ENCODE results near the gene GPX2. TPM values are rescaled to one million over a fixed set of nuclear protein-coding genes. Genes with fewer than 3 reads are reported as not detected.

Gene GPX2
- total RNA-seq, 2 donors from 2014 or later, result 489 to 682 TPM

- H3K36me3 ChIP-seq, result no peaks in the 10 kb centered on the region
- no peak overlapping the region for H3K27ac ChIP-seq
- no peaks in the 10 kb centered on the region for H3K9me3 ChIP-seq
- no peak overlapping the region for H3K4me3 ChIP-seq
- H3K27me3 ChIP-seq, result no peaks in the 10 kb centered on the region
- no peak overlapping the region for H3K9ac ChIP-seq (ENCODE audit: low read depth in 2 of 2, low read length in 2 of 2)
- no peak for TF ChIP-seq CTCF (IDR thresholded peaks at IDR 0.05)
- intact Hi-C loops (cut with DNase I), result no loop called here
- no peak for DNase-seq
- H3K4me1 ChIP-seq, result no peaks in the 10 kb centered on the region
Observed at GRCh38 chr14:64953661-64954060, 11.1 kb upstream of the GPX2 start.

GRCh38 chr14:64953310-64953654, 10.7 kb upstream of the GPX2 start:
- Histone ChIP-seq H3K4me1 (no peaks in the 10 kb centered on the region), H3K9ac (ENCODE audit: low read depth in 2 of 2, low read length in 2 of 2) (no peak overlapping the region), H3K4me3 (no peak overlapping the region), H3K36me3 (no peaks in the 10 kb centered on the region), H3K27me3 (no peaks in the 10 kb centered on the region), H3K9me3 (no peaks in the 10 kb centered on the region), H3K27ac (no peak overlapping the region)
- no peak for TF ChIP-seq CTCF (IDR thresholded peaks at IDR 0.05)
- intact Hi-C loops (cut with DNase I), result no loop called here
- no peak for DNase-seq

GRCh38 chr14:64952598-64953309, 10.2 kb upstream of the GPX2 start:
- Histone ChIP-seq H3K4me3 (no peak overlapping the region), H3K27ac (no peak overlapping the region), H3K36me3 (no peaks in the 10 kb centered on the region), H3K9me3 (no peaks in the 10 kb centered on the region), H3K9ac (ENCODE audit: low read depth in 2 of 2, low read length in 2 of 2) (no peak overlapping the region), H3K4me1 (no peaks in the 10 kb centered on the region), H3K27me3 (no peaks in the 10 kb centered on the region)
- no peak for TF ChIP-seq CTCF (IDR thresholded peaks at IDR 0.05)
- intact Hi-C loops (cut with DNase I), result no loop called here
- no peak for DNase-seq

GRCh38 chr14:64951724-64952123, 9.2 kb upstream of the GPX2 start:
- H3K36me3 ChIP-seq, result no peaks in the 10 kb centered on the region

GRCh38 chr14:64951291-64951690, 8.7 kb upstream of the GPX2 start:
- Histone ChIP-seq H3K27ac (no peak overlapping the region), H3K4me3 (no peak overlapping the region), H3K9me3 (no peaks in the 10 kb centered on the region), H3K36me3 (no peaks in the 10 kb centered on the region), H3K27me3 (no peaks in the 10 kb centered on the region), H3K4me1 (no peaks in the 10 kb centered on the region), H3K9ac (ENCODE audit: low read depth in 2 of 2, low read length in 2 of 2) (no peak overlapping the region)
- no peak for DNase-seq
- no peak for TF ChIP-seq CTCF (IDR thresholded peaks at IDR 0.05)
- intact Hi-C loops (cut with DNase I), result no loop called here

More at GRCh38 chr14:64951724-64952123, 9.2 kb upstream of the GPX2 start:
- no peaks in the 10 kb centered on the region for H3K9me3 ChIP-seq
- H3K4me1 ChIP-seq, result no peaks in the 10 kb centered on the region
- H3K27me3 ChIP-seq, result no peaks in the 10 kb centered on the region
- TF ChIP-seq CTCF (IDR thresholded peaks at IDR 0.05), result no peak
- H3K9ac ChIP-seq (ENCODE audit: low read depth in 2 of 2, low read length in 2 of 2), result no peak overlapping the region
- intact Hi-C loops (cut with DNase I), result no loop called here
- no peak overlapping the region for H3K27ac ChIP-seq
- H3K4me3 ChIP-seq, result no peak overlapping the region
- no peak for DNase-seq

Measured in colonic mucosa (tissue), 4 donors.